Liver (tissue), 9 donors: ENCODE data around the gene KCNQ5. TPM values are rescaled to one million over a fixed set of nuclear protein-coding genes. Genes with fewer than 3 reads are reported as not detected.

Experiments used
- DNase-seq: peaks from one replicate; pipeline ENCODE4 v3.0.0-alpha.2; 2017; ENCODE audit warnings: low spot score
- H3K27ac ChIP-seq, 2 donors: one replicate each; pipeline ENCODE4 v1.7.0; 2013; ENCODE audit warnings: inconsistent platforms in 2 of 2, low read length in 2 of 2, control low read depth in 1 of 2, low read depth in 1 of 2, mild to moderate bottlenecking in 1 of 2
- H3K27me3 ChIP-seq, 4 donors: one replicate each; pipeline versions ENCODE4 v1.6.1 to v1.7.0; 2013; ENCODE audit warnings: low read length in 3 of 4, inconsistent platforms in 1 of 4, mild to moderate bottlenecking in 1 of 4, moderate library complexity in 1 of 4; ENCODE audit not compliant: control insufficient read depth in 4 of 4, insufficient read depth in 4 of 4
- H3K36me3 ChIP-seq, 4 donors: one replicate each; pipeline versions ENCODE4 v1.6.1 to v1.7.0; 2013; ENCODE audit warnings: low read length in 3 of 4, mild to moderate bottlenecking in 3 of 4, low read depth in 1 of 4, moderate library complexity in 1 of 4; ENCODE audit not compliant: control insufficient read depth in 4 of 4, insufficient read depth in 3 of 4
- H3K4me1 ChIP-seq, 4 donors: one replicate each; pipeline versions ENCODE4 v1.6.1 to v1.7.0; 2013; ENCODE audit warnings: low read length in 3 of 4, mild to moderate bottlenecking in 3 of 4, moderate library complexity in 1 of 4; ENCODE audit not compliant: control insufficient read depth in 4 of 4, insufficient read depth in 4 of 4
- H3K4me3 ChIP-seq, 3 donors: one replicate each; pipeline versions ENCODE4 v1.6.1 to v1.7.0; 2013; ENCODE audit warnings: low read length in 3 of 3, control low read depth in 1 of 3, low read depth in 1 of 3, mild to moderate bottlenecking in 1 of 3
- H3K9ac ChIP-seq, 2 donors: one replicate each; pipeline ENCODE4 v1.7.0; 2013; ENCODE audit warnings: low read length in 2 of 2, mild to moderate bottlenecking in 2 of 2, moderate library complexity in 2 of 2, control low read depth in 1 of 2, low read depth in 1 of 2
- H3K9me3 ChIP-seq, 4 donors: one replicate each; pipeline versions ENCODE4 v1.6.1 to v1.7.0; 2013; ENCODE audit warnings: low read length in 3 of 4; ENCODE audit not compliant: control insufficient read depth in 4 of 4
- ATF3 ChIP-seq: IDR thresholded peaks from 2 replicates; pipeline ENCODE4 v1.6.1; 2016; ENCODE audit warnings: antibody characterized with exemption
- EGR1 ChIP-seq, 2 donors: IDR thresholded peaks; 2 replicates each; pipeline ENCODE4 v1.6.1; 2016 to 2018; ENCODE audit warnings: antibody characterized with exemption in 2 of 2, low read depth in 2 of 2
- FOXA1 ChIP-seq: IDR thresholded peaks from 2 replicates; pipeline ENCODE4 v1.6.1; 2016; ENCODE audit warnings: antibody characterized with exemption
- FOXA2 ChIP-seq: IDR thresholded peaks from 2 replicates; pipeline ENCODE4 v1.6.1; 2016; ENCODE audit warnings: antibody characterized with exemption
- GABPA ChIP-seq, 2 donors: IDR thresholded peaks in 1 of 2; conservative IDR thresholded peaks in 1 of 2; 2 replicates each; pipeline ENCODE4 v1.6.1; 2016; ENCODE audit warnings: antibody characterized with exemption in 2 of 2, mild to moderate bottlenecking in 1 of 2, moderate library complexity in 1 of 2
- HNF4A ChIP-seq, 2 donors: conservative IDR thresholded peaks; 2 replicates each; pipeline ENCODE4 v1.6.1; 2016; ENCODE audit warnings: antibody characterized with exemption in 2 of 2, mild to moderate bottlenecking in 2 of 2
- HNF4G ChIP-seq: IDR thresholded peaks from 2 replicates; pipeline ENCODE4 v1.6.1; 2016; ENCODE audit warnings: antibody characterized with exemption
- JUND ChIP-seq, 2 donors: IDR thresholded peaks; 2 replicates each; pipeline ENCODE4 v1.6.1; 2016; ENCODE audit warnings: antibody characterized with exemption in 2 of 2
- NR2F2 ChIP-seq: IDR thresholded peaks from 2 replicates; pipeline ENCODE4 v1.6.1; 2016; ENCODE audit warnings: antibody characterized with exemption
- RAD21 ChIP-seq, 2 donors: IDR thresholded peaks; 2 replicates each; pipeline ENCODE4 v1.6.1; 2016; ENCODE audit warnings: antibody characterized with exemption in 2 of 2, mild to moderate bottlenecking in 2 of 2
- REST ChIP-seq: IDR thresholded peaks from 2 replicates; pipeline ENCODE4 v1.6.1; 2016; ENCODE audit warnings: antibody characterized with exemption, mild to moderate bottlenecking
- RXRA ChIP-seq, 2 donors: IDR thresholded peaks; 2 replicates each; pipeline ENCODE4 v1.6.1; 2017 to 2018; ENCODE audit warnings: antibody characterized with exemption in 2 of 2, mild to moderate bottlenecking in 1 of 2
- SP1 ChIP-seq: IDR thresholded peaks from 2 replicates; pipeline ENCODE4 v1.6.1; 2018; ENCODE audit warnings: antibody characterized with exemption, mild to moderate bottlenecking
- TAF1 ChIP-seq: conservative IDR thresholded peaks from 2 replicates; pipeline ENCODE4 v1.6.1; 2016; ENCODE audit warnings: antibody characterized with exemption, mild to moderate bottlenecking
- YY1 ChIP-seq: IDR thresholded peaks from 2 replicates; pipeline ENCODE4 v1.6.1; 2016; ENCODE audit warnings: antibody characterized with exemption, mild to moderate bottlenecking
- polyA plus RNA-seq, 2 donors: library from polyadenylated mRNA; stranded (reverse) in 1 of 2; unstranded in 1 of 2; fragments of 200-250 nt in 1 of 2; fragments of >200 nt in 1 of 2; fragmentation: Nextera tagmentation in 1 of 2; extraction: Ambion mirVana in 1 of 2; gene quantifications; one replicate each; pipeline versions ENCODE4 v1.2.1 to v1.2.3, GENCODE V29; 2013 to 2015
- total RNA-seq, 2 donors: library from RNA; depleted of rRNA; stranded (reverse); fragments of >200 nt; gene quantifications; one replicate each; pipeline ENCODE4 v1.2.3, GENCODE V29; 2014
- TF ChIP-seq, protein P1 (sequence below): fragments of 150-350 bp; IDR thresholded peaks from 2 replicates; pipeline ENCODE4 v1.5.1; 2017; ENCODE audit warnings: improper control_type of control experiment, low read depth, low read length; ENCODE audit not compliant: missing input control
- TF ChIP-seq, protein P2 (sequence below): IDR thresholded peaks from 2 replicates; pipeline ENCODE4 v1.6.1; 2016; ENCODE audit warnings: antibody characterized with exemption
- TF ChIP-seq, protein P3 (sequence below): IDR thresholded peaks from 2 replicates; pipeline ENCODE4 v1.6.1; 2016; ENCODE audit warnings: antibody characterized with exemption
- donor health status: healthy.
- donor health status: healthy.
- donor health status: healthy.
- donor health status: healthy.
- donor health status: healthy.

Gene KCNQ5
- total and polyA plus RNA-seq, 4 donors: 0.02 to 1.1 (median 0.15) TPM

- no peaks in the 10 kb centered on the region for H3K4me1 ChIP-seq
- no peak for DNase-seq
- H3K27me3 ChIP-seq: no peaks in the 10 kb centered on the region
- no peaks in the 10 kb centered on the region for H3K36me3 ChIP-seq
- H3K4me3 ChIP-seq: no peak overlapping the region
- H3K9ac ChIP-seq: no peak overlapping the region
- H3K9me3 ChIP-seq: no peaks in the 10 kb centered on the region
- TF ChIP-seq, protein P1, sequence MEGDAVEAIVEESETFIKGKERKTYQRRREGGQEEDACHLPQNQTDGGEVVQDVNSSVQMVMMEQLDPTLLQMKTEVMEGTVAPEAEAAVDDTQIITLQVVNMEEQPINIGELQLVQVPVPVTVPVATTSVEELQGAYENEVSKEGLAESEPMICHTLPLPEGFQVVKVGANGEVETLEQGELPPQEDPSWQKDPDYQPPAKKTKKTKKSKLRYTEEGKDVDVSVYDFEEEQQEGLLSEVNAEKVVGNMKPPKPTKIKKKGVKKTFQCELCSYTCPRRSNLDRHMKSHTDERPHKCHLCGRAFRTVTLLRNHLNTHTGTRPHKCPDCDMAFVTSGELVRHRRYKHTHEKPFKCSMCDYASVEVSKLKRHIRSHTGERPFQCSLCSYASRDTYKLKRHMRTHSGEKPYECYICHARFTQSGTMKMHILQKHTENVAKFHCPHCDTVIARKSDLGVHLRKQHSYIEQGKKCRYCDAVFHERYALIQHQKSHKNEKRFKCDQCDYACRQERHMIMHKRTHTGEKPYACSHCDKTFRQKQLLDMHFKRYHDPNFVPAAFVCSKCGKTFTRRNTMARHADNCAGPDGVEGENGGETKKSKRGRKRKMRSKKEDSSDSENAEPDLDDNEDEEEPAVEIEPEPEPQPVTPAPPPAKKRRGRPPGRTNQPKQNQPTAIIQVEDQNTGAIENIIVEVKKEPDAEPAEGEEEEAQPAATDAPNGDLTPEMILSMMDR: no peak
- no peak for TF ChIP-seq GABPA (IDR thresholded peaks at IDR 0.05 in 1 of 2, conservative IDR thresholded peaks at IDR 0.05 in 1 of 2)
- TF ChIP-seq, protein P2, sequence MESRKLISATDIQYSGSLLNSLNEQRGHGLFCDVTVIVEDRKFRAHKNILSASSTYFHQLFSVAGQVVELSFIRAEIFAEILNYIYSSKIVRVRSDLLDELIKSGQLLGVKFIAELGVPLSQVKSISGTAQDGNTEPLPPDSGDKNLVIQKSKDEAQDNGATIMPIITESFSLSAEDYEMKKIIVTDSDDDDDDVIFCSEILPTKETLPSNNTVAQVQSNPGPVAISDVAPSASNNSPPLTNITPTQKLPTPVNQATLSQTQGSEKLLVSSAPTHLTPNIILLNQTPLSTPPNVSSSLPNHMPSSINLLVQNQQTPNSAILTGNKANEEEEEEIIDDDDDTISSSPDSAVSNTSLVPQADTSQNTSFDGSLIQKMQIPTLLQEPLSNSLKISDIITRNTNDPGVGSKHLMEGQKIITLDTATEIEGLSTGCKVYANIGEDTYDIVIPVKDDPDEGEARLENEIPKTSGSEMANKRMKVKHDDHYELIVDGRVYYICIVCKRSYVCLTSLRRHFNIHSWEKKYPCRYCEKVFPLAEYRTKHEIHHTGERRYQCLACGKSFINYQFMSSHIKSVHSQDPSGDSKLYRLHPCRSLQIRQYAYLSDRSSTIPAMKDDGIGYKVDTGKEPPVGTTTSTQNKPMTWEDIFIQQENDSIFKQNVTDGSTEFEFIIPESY: no peak
- no peak for TF ChIP-seq REST
- TF ChIP-seq RAD21 (IDR thresholded peaks at IDR 0.05): no peak
- TF ChIP-seq HNF4G: no peak
- no peak for TF ChIP-seq RXRA (IDR thresholded peaks at IDR 0.05)
- no peak for TF ChIP-seq ATF3
- no peak for TF ChIP-seq HNF4A (conservative IDR thresholded peaks at IDR 0.05)
- TF ChIP-seq EGR1 (IDR thresholded peaks at IDR 0.05; ENCODE audit: low read depth in 2 of 2): no peak
- no peak for TF ChIP-seq NR2F2
- TF ChIP-seq JUND (IDR thresholded peaks at IDR 0.05): no peak
- no peak for TF ChIP-seq TAF1
- no peak for TF ChIP-seq SP1
- TF ChIP-seq YY1: no peak
- TF ChIP-seq FOXA1: no peak
- TF ChIP-seq FOXA2: no peak
- TF ChIP-seq, protein P3, sequence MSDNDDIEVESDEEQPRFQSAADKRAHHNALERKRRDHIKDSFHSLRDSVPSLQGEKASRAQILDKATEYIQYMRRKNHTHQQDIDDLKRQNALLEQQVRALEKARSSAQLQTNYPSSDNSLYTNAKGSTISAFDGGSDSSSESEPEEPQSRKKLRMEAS: no peak
- H3K27ac ChIP-seq: no peak overlapping the region
These were observed 350.7 kb downstream of the KCNQ5 start for GRCh38 chr6:72972579-72972978.
